ENCODE data around the gene RUFY4. TPM values are rescaled to one million over a fixed set of nuclear protein-coding genes. Genes with fewer than 3 reads are reported as not detected.

The RUFY4 gene
- polyA plus RNA-seq, 2 of the 4 experiments (the other 2 are of a cell fraction), result 0.04 TPM; not detected in 1

GRCh38 chr2:218031771-218032257, 37.2 kb upstream of the RUFY4 start:
- FAIRE-seq, result no peak
- TF ChIP-seq HDAC2 (IDR thresholded peaks at IDR 0.05) (no peak), NPAS2 (CRISPR knock-in tag; IDR thresholded peaks at IDR 0.05; ENCODE audit: borderline replicate concordance) (no peak), RARB (CRISPR knock-in tag; IDR thresholded peaks at IDR 0.05) (no peak), SMC3 (IDR thresholded peaks at IDR 0.05) (no peak)
- no peak overlapping the region for H3K4me2 ChIP-seq
- ChIA-PET CTCF (interaction anchor here (1.2 to 12.5 kb wide), 4 partner anchors 19 to 246 kb away, joined by 5 to 122 read pairs (median 42); no protein-coding TSS in a partner anchor), POLR2A (no interaction called here)
- no peak for DNase-seq (ENCODE audit: low read depth in 1 of 2, low spot score in 1 of 2)
- H3K4me1 ChIP-seq, result peaks cover 4% of the 10 kb centered on the region; the same call in 1 of the 3 replicates
- no peak overlapping the region for H3K4me3 ChIP-seq
- ATAC-seq, result no peak
- peak overlapping the region in 1 of 2 experiments; percentile 55; a peak in 2 of 6 replicates for H3K27ac ChIP-seq
- 73% methylated on average over 4 of the region's 7 CpGs for WGBS (ENCODE audit: missing lambda C conversion rate)
- H3K9me3 ChIP-seq, result no peaks in the 10 kb centered on the region

- POLR2A ChIA-PET, result no interaction called here
- Histone ChIP-seq H3K4me1 (peaks cover 4% of the 10 kb centered on the region; the same call in 1 of the 3 replicates), H3K4me3 (no peak overlapping the region), H3K4me2 (no peak overlapping the region), H3K9me3 (no peaks in the 10 kb centered on the region), H3K27ac (peak overlapping the region in 1 of 2 experiments; percentile 55; a peak in 1 of 6 replicates)
- DNase-seq (ENCODE audit: low read depth in 1 of 2, low spot score in 1 of 2) (no peak), ATAC-seq (peak; percentile 6 to 12; a peak in 3 of 6 replicates), FAIRE-seq (no peak)
- WGBS (ENCODE audit: missing lambda C conversion rate), result 56% methylated on average over 9 of the region's 12 CpGs
- CTCF ChIA-PET, result interaction anchor here (1.0 to 12.5 kb wide), 12 partner anchors 11 to 258 kb away, joined by 3 to 122 read pairs (median 4); no protein-coding TSS in a partner anchor
- TF ChIP-seq CTCF (IDR thresholded peaks at IDR 0.05) (no peak), HOXB5 (CRISPR knock-in tag; IDR thresholded peaks at IDR 0.05) (no peak), RFX5 (IDR thresholded peaks at IDR 0.05) (no peak), FOSL2 (IDR thresholded peaks at IDR 0.05) (no peak), FOSL2 (CRISPR knock-in tag; IDR thresholded peaks at IDR 0.05) (no peak)
These were observed 36.5 kb upstream of the RUFY4 start for GRCh38 chr2:218032336-218033171.

- ChIA-PET POLR2A (no interaction called here), CTCF (interaction anchor here (0.7 to 12.5 kb wide), 16 partner anchors 9 to 259 kb away, joined by 3 to 122 read pairs (median 4); no protein-coding TSS in a partner anchor)
- ATAC-seq, result peak in 1 of 2 experiments; percentile 5; a peak in 2 of 6 replicates
- 25% methylated on average over 1 of the region's 1 CpG for WGBS (ENCODE audit: missing lambda C conversion rate)
- Histone ChIP-seq H3K4me3 (no peak overlapping the region), H3K4me1 (peaks cover 4% of the 10 kb centered on the region; the same call in 1 of the 3 replicates), H3K9me3 (no peaks in the 10 kb centered on the region), H3K27ac (peak overlapping the region in 1 of 2 experiments; percentile 18; a peak in 1 of 6 replicates), H3K4me2 (no peak overlapping the region)
- FAIRE-seq, result no peak
- no peak for TF ChIP-seq POLR2A (IDR thresholded peaks at IDR 0.05; ENCODE audit: low read length)
- no peak for TF ChIP-seq POLR2AphosphoS2 (conservative IDR thresholded peaks at IDR 0.05; ENCODE audit: low read length)
- TF ChIP-seq RFX5 (IDR thresholded peaks at IDR 0.05), result no peak
- no peak for DNase-seq (ENCODE audit: low read depth in 1 of 2, low spot score in 1 of 2)
These were observed 35.9 kb upstream of the RUFY4 start for GRCh38 chr2:218033208-218033589.

- no peak for FAIRE-seq
- 72% methylated on average over 32 of the region's 45 CpGs for WGBS (ENCODE audit: missing lambda C conversion rate)
- ChIA-PET CTCF (interaction anchor here (0.7 to 12.5 kb wide), 18 partner anchors 9 to 259 kb away, joined by 3 to 122 read pairs (median 4); no protein-coding TSS in a partner anchor), POLR2A (no interaction called here)
- ATAC-seq, result peak in 1 of 2 experiments; percentile 17; a peak in 3 of 6 replicates
- peaks cover 4% of the 10 kb centered on the region; the same call in 1 of the 3 replicates for H3K4me1 ChIP-seq
- H3K9me3 ChIP-seq, result no peaks in the 10 kb centered on the region
- H3K27ac ChIP-seq, result peak overlapping the region; percentile 53 to 83; a peak in 5 of 6 replicates
- DNase-seq (ENCODE audit: low read depth in 1 of 2, low spot score in 1 of 2), result no peak
- no peak overlapping the region for H3K4me3 ChIP-seq
- H3K4me2 ChIP-seq, result no peak overlapping the region
- TF ChIP-seq HEYL (CRISPR knock-in tag; IDR thresholded peaks at IDR 0.05) (no peak), FOXS1 (CRISPR knock-in tag; IDR thresholded peaks at IDR 0.05) (no peak), USF2 (IDR thresholded peaks at IDR 0.05) (no peak), RARB (CRISPR knock-in tag; IDR thresholded peaks at IDR 0.05) (no peak), FOSL2 (IDR thresholded peaks at IDR 0.05) (no peak), FOSL2 (CRISPR knock-in tag; IDR thresholded peaks at IDR 0.05) (no peak), HMGXB4 (CRISPR knock-in tag; IDR thresholded peaks at IDR 0.05; ENCODE audit: borderline replicate concordance) (no peak), CBX2 (IDR thresholded peaks at IDR 0.05; ENCODE audit: borderline replicate concordance, low read depth) (no peak), JUN (IDR thresholded peaks at IDR 0.05) (no peak), ESRRA (IDR thresholded peaks at IDR 0.05; ENCODE audit: borderline replicate concordance, low read length) (no peak), HDAC2 (IDR thresholded peaks at IDR 0.05) (no peak), EHMT2 (IDR thresholded peaks at IDR 0.05; ENCODE audit: low read depth) (no peak), TFCP2L1 (CRISPR knock-in tag; IDR thresholded peaks at IDR 0.05) (no peak)
These were observed 35.2 kb upstream of the RUFY4 start for GRCh38 chr2:218033590-218034496.

All from A549 (cell line).